ENCODE data around the gene VSTM4. TPM values are rescaled to one million over a fixed set of nuclear protein-coding genes. Genes with fewer than 3 reads are reported as not detected.

The VSTM4 gene
- total and polyA plus RNA-seq, 9 of the 15 experiments (the other 6 are each of a cell fraction or from before 2014, with no cell fraction given) = 1.0 to 7.9 (median 3.0) TPM

DNA sequence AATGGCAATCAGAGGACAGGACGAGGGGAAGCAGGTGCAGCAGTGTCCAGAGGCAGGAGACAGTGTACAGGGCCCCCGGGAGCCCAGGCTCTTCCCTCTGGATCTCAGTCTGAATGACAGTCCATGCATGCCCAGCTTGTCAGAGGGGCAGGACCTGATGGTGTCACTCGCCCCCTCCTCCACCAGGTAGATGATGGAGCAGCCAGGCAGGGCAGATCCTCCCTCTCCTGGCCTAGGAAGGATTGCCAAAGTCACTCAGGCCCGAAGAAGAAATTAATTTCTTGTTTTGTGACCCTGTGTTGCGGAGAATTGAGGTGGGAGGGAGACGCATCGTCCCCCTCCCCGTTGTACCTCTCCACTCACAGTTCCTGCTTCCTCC is 4.0 kb downstream of the VSTM4 start:
- no peak overlapping the region for H3K4me2 ChIP-seq (ENCODE audit: insufficient read depth, low read length)
- no peaks in the 10 kb centered on the region for H3K27me3 ChIP-seq (ENCODE audit: control insufficient read depth in 2 of 2, insufficient read depth in 2 of 2, low read length in 2 of 2)
- no peaks in the 10 kb centered on the region for H3K9me1 ChIP-seq (ENCODE audit: control insufficient read depth, insufficient read depth, low read length)
- H3K9me3 ChIP-seq (replicated peaks; ENCODE audit: control insufficient read depth, insufficient read depth, low read depth, low read length) = no peaks in the 10 kb centered on the region
- peaks cover 5% of the 10 kb centered on the region; the same call in 2 of the 3 replicates for H3K36me3 ChIP-seq (ENCODE audit: control insufficient read depth, insufficient read depth, low read length)
- ChIA-PET POLR2A (interaction anchor here (0.6 kb wide), 1 partner anchor 27 kb away, joined by 3 read pairs; no protein-coding TSS in a partner anchor), CTCF (ENCODE audit: low intra/inter-chr PET ratio) (no interaction called here)
- no peak for TF ChIP-seq ZNF316 (IDR thresholded peaks at IDR 0.05)
- no peak for TF ChIP-seq LEF1 (IDR thresholded peaks at IDR 0.05)
- no peak for TF ChIP-seq KLF16 (IDR thresholded peaks at IDR 0.05)
- no peak for FAIRE-seq
- H3K9ac ChIP-seq (ENCODE audit: insufficient read depth in 1 of 2, low read depth in 2 of 2, low read length in 2 of 2) = no peak overlapping the region
- H4K20me1 ChIP-seq (replicated peaks; ENCODE audit: control insufficient read depth, insufficient read depth, low read length) = no peaks in the 10 kb centered on the region
- in situ Hi-C loops (cut with MboI) (no loop called here), intact Hi-C loops (cut with micrococcal nuclease) (no loop called here)
- no peak overlapping the region for H3K27ac ChIP-seq (ENCODE audit: extremely low read depth, low read depth, low read length)
- peaks cover 5 to 27% of the 10 kb centered on the region in 2 experiments; a peak in 4 of 5 replicates for H3K4me1 ChIP-seq (replicated peaks in 1 of 2; ENCODE audit: control insufficient read depth in 2 of 2, insufficient read depth in 2 of 2, low read length in 2 of 2)
- no peak overlapping the region for H2AFZ ChIP-seq (ENCODE audit: low read depth, low read length)
- H3K4me3 ChIP-seq = no peak overlapping the region
- ATAC-seq = no peak
- H3K79me2 ChIP-seq (ENCODE audit: control insufficient read depth, insufficient read depth, low read length) = peaks cover 6% of the 10 kb centered on the region; the same call in 2 of the 3 replicates
- DNase-seq (ENCODE audit: extremely low read depth in 1 of 4, low spot score in 3 of 4) = no peak
- WGBS (ENCODE audit: insufficient coverage, low coverage, missing lambda C conversion rate) = 34% methylated on average over 6 of the region's 8 CpGs
- BruUV-seq (replicated peaks) = no TSS peak

DNA sequence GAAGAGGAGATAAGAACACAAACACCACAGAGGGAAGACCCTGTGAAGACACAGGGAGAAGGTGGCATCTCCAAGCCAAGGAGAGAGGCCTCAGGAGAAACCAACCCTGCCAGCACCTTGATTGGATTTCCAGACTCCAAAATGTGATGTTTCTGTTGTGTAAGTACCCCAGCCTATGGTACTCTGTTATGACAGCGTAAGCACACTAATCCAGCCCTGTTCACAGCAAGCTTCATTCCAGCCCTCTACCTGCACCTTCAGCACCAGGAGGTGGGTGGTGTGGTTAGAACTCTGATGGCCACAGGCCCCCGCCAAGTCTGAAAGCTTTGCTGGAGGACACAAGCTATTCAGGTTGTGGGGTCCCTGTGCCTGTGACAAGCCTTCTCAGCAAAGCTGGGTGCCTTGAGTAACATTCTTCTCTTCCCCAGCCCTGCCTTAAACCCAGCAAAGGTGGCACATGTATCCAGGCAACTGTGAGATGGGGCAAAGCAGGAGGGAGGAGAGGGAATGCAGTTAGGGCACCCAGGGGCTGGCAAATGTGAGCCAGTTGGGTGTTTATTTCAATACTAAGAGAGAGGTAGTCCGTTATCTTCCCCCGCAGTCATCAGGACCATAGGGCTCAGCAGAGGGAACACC is 4.5 kb downstream of the VSTM4 start:
- peaks cover 5% of the 10 kb centered on the region; the same call in 2 of the 3 replicates for H3K36me3 ChIP-seq (ENCODE audit: control insufficient read depth, insufficient read depth, low read length)
- ChIA-PET POLR2A (interaction anchor here (1.3 to 1.6 kb wide), 2 partner anchors 8 to 31 kb away, joined by 5 to 6 read pairs; no protein-coding TSS in a partner anchor), CTCF (ENCODE audit: low intra/inter-chr PET ratio) (no interaction called here)
- in situ Hi-C loops (cut with MboI) = no loop called here
- no peak overlapping the region for H3K4me2 ChIP-seq (ENCODE audit: insufficient read depth, low read length)
- ATAC-seq (no peak), DNase-seq (ENCODE audit: extremely low read depth in 1 of 4, low spot score in 3 of 4) (no peak), FAIRE-seq (no peak)
- no peaks in the 10 kb centered on the region for H3K9me3 ChIP-seq (replicated peaks; ENCODE audit: control insufficient read depth, insufficient read depth, low read depth, low read length)
- H3K27ac ChIP-seq (ENCODE audit: extremely low read depth, low read depth, low read length) = no peak overlapping the region
- peaks cover 6% of the 10 kb centered on the region; the same call in 2 of the 3 replicates for H3K79me2 ChIP-seq (ENCODE audit: control insufficient read depth, insufficient read depth, low read length)
- no peaks in the 10 kb centered on the region for H3K9me1 ChIP-seq (ENCODE audit: control insufficient read depth, insufficient read depth, low read length)
- intact Hi-C loops (cut with micrococcal nuclease) = no loop called here
- TF ChIP-seq TEAD1 (CRISPR knock-in tag; IDR thresholded peaks at IDR 0.05) (no peak), SREBF2 (CRISPR knock-in tag; IDR thresholded peaks at IDR 0.05) (no peak), OTX1 (CRISPR knock-in tag; IDR thresholded peaks at IDR 0.05) (no peak), ZNF717 (CRISPR knock-in tag; IDR thresholded peaks at IDR 0.05) (no peak), ZNF212 (CRISPR knock-in tag; IDR thresholded peaks at IDR 0.05) (no peak), SRSF9 (IDR thresholded peaks at IDR 0.05; ENCODE audit: borderline replicate concordance, low read depth, low read length) (no peak), CREB1 (IDR thresholded peaks at IDR 0.05) (no peak), CREB1 (CRISPR knock-in tag; IDR thresholded peaks at IDR 0.05) (no peak), TFAM (CRISPR knock-in tag; conservative IDR thresholded peaks at IDR 0.05) (no peak), NR2F6 (CRISPR knock-in tag; IDR thresholded peaks at IDR 0.05) (no peak)
- no peaks in the 10 kb centered on the region for H4K20me1 ChIP-seq (replicated peaks; ENCODE audit: control insufficient read depth, insufficient read depth, low read length)
- 58% methylated on average over 4 of the region's 4 CpGs for WGBS (ENCODE audit: insufficient coverage, low coverage, missing lambda C conversion rate)
- H3K9ac ChIP-seq (ENCODE audit: insufficient read depth in 1 of 2, low read depth in 2 of 2, low read length in 2 of 2) = 0 out of 4 replicates have a peak overlapping the region, but pooled peaks of 1 of the 2 experiments have one; percentile 18
- H3K27me3 ChIP-seq (ENCODE audit: control insufficient read depth in 2 of 2, insufficient read depth in 2 of 2, low read length in 2 of 2) = no peaks in the 10 kb centered on the region
- peaks cover 5 to 25% of the 10 kb centered on the region in 2 experiments; a peak in 4 of 5 replicates for H3K4me1 ChIP-seq (replicated peaks in 1 of 2; ENCODE audit: control insufficient read depth in 2 of 2, insufficient read depth in 2 of 2, low read length in 2 of 2)
- no peak overlapping the region for H3K4me3 ChIP-seq
- no peak overlapping the region for H2AFZ ChIP-seq (ENCODE audit: low read depth, low read length)
- BruUV-seq (replicated peaks) = no TSS peak
